BE2C (cell line): ENCODE data around the gene ALX3.

Experiments
- DNase-seq: peaks from one replicate; pipeline ENCODE4 v3.0.0-alpha.2; 2020
- H3K27me3 ChIP-seq: fragments of 250-450 bp; sonication (Bioruptor Pico); 2 replicates; pipeline ENCODE4 v1.5.1; 2020; ENCODE audit warnings: mild to moderate bottlenecking
- H3K36me3 ChIP-seq: fragments of 250-450 bp; sonication (Bioruptor Pico); 2 replicates; pipeline ENCODE4 v1.5.1; 2020; ENCODE audit warnings: mild to moderate bottlenecking
- H3K4me1 ChIP-seq: fragments of 250-450 bp; sonication (Bioruptor Pico); 2 replicates; pipeline ENCODE4 v1.5.1; 2020
- H3K4me3 ChIP-seq: 2 replicates; pipeline ENCODE4 v1.5.1; 2011; ENCODE audit warnings: low read depth, low read length
- H3K9me3 ChIP-seq: fragments of 250-450 bp; sonication (Bioruptor Pico); 2 replicates; pipeline ENCODE4 v1.5.1; 2020
- TF ChIP-seq, protein P1 (sequence below): IDR thresholded peaks from 2 replicates; pipeline ENCODE4 v1.5.1; 2012; ENCODE audit warnings: mild to moderate bottlenecking, low read depth, low read length

Gene ALX3

DNA sequence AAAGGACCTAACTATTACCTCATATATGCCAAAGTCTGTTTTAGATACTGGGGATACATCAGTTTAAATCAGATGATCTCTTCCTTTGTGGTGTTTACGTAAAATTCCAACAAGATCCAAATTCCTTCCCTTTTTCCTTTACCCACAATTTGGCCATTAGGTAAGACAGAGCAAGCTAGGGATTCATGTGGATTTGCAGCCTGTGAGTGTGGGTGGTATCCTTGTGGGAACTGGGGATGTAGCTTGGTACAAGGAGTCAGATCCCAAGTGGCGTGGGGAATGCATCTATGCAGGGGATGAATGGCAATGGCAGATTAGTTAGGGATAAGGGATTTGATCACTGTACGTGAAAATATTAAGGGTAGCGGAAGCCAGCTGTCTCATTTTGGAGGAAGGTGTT, 45.9 kb downstream of the ALX3 start:
- peaks cover 40% of the 10 kb centered on the region for H3K36me3 ChIP-seq
- TF ChIP-seq, protein P1, sequence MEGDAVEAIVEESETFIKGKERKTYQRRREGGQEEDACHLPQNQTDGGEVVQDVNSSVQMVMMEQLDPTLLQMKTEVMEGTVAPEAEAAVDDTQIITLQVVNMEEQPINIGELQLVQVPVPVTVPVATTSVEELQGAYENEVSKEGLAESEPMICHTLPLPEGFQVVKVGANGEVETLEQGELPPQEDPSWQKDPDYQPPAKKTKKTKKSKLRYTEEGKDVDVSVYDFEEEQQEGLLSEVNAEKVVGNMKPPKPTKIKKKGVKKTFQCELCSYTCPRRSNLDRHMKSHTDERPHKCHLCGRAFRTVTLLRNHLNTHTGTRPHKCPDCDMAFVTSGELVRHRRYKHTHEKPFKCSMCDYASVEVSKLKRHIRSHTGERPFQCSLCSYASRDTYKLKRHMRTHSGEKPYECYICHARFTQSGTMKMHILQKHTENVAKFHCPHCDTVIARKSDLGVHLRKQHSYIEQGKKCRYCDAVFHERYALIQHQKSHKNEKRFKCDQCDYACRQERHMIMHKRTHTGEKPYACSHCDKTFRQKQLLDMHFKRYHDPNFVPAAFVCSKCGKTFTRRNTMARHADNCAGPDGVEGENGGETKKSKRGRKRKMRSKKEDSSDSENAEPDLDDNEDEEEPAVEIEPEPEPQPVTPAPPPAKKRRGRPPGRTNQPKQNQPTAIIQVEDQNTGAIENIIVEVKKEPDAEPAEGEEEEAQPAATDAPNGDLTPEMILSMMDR = no peak
- H3K4me3 ChIP-seq = no peak overlapping the region
- no peaks in the 10 kb centered on the region for H3K4me1 ChIP-seq
- no peaks in the 10 kb centered on the region for H3K9me3 ChIP-seq
- no peaks in the 10 kb centered on the region for H3K27me3 ChIP-seq
- DNase-seq = no peak

DNA sequence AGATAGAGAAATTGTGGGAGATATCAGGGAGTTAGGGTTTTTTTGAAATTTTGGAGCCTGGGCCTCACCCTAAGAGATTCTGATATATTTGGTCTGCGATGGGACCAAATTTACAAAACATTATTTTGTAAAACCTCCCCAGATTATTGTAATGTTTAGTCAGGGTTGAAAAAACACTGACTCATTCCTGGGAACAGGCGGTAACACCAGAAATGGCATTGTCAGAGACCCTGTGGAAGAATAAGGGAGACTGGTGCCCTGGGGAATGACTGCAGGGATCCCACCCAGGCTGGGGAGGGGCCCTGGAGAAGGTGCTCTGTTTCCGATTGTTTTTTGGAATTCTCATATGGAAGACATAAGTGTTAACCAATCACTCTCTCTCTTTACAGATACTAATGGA, 49.2 kb downstream of the ALX3 start:
- peaks cover 74% of the 10 kb centered on the region for H3K36me3 ChIP-seq
- DNase-seq = no peak
- TF ChIP-seq, protein P1 = no peak
- H3K4me1 ChIP-seq = no peaks in the 10 kb centered on the region
- H3K9me3 ChIP-seq = no peaks in the 10 kb centered on the region
- H3K4me3 ChIP-seq = no peak overlapping the region
- no peaks in the 10 kb centered on the region for H3K27me3 ChIP-seq

DNA sequence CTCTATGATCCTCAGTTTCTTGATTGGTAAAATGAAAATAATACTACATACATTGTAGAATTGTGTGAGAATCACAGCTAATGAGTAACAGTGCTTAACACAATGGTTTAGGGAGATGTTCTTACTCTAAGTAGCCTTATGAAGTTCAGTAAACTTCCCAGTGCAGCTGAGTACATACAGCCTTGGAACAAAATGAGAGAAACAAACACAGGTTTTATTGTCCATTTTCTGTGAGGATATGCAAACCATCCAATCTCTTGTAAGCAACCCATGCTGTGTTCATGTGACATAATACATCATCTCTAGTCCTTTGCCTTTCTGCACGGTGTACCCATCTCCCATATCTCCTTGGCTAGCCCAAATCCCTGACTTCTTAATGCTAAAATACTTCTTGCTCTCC, 50.7 kb downstream of the ALX3 start:
- H3K36me3 ChIP-seq = peaks cover 86% of the 10 kb centered on the region
- no peak overlapping the region for H3K4me3 ChIP-seq
- no peaks in the 10 kb centered on the region for H3K4me1 ChIP-seq
- TF ChIP-seq, protein P1 = no peak
- no peak for DNase-seq
- no peaks in the 10 kb centered on the region for H3K27me3 ChIP-seq
- H3K9me3 ChIP-seq = no peaks in the 10 kb centered on the region

DNA sequence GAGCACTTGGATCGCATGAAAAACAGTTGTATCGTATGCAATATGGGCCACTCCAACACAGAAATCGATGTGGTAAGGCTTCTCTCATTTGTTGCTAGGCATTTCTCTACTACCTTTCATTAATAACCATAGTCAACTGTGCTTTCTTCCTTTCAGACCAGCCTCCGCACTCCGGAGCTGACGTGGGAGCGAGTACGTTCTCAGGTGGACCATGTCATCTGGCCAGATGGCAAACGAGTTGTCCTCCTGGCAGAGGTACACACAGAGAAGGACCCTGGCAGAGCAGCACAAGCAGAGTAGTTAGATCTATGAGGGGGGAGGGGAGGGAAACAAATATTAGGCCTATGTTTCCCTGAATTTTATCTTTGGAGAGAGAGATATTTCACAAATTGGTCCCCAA, 52.1 kb downstream of the ALX3 start:
- H3K4me1 ChIP-seq = no peaks in the 10 kb centered on the region
- peaks cover 88% of the 10 kb centered on the region for H3K36me3 ChIP-seq
- TF ChIP-seq, protein P1 = no peak
- no peaks in the 10 kb centered on the region for H3K9me3 ChIP-seq
- no peak for DNase-seq
- no peak overlapping the region for H3K4me3 ChIP-seq
- no peaks in the 10 kb centered on the region for H3K27me3 ChIP-seq

DNA sequence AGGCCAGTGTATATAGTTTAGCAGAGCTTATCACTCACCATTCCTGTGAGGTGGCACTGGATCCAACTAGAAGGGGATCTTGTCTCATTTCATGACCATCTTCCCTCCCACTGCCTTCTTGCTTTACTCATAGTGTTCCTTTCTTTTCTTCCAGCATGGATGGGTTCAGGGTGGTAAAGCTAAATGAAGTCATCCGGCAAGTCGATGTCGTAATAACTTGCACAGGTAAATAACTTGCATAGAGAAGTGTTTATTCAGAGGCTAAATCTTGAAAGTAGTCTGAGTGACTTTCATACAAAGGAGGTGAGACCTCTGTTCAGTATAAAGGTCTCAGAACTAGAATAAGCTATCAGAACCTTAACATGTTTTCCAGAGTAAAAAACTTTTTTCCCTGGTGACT, 52.7 kb downstream of the ALX3 start:
- H3K9me3 ChIP-seq = no peaks in the 10 kb centered on the region
- TF ChIP-seq, protein P1 = no peak
- H3K4me1 ChIP-seq = no peaks in the 10 kb centered on the region
- H3K36me3 ChIP-seq = peaks cover 88% of the 10 kb centered on the region
- H3K4me3 ChIP-seq = no peak overlapping the region
- no peaks in the 10 kb centered on the region for H3K27me3 ChIP-seq
- DNase-seq = no peak

DNA sequence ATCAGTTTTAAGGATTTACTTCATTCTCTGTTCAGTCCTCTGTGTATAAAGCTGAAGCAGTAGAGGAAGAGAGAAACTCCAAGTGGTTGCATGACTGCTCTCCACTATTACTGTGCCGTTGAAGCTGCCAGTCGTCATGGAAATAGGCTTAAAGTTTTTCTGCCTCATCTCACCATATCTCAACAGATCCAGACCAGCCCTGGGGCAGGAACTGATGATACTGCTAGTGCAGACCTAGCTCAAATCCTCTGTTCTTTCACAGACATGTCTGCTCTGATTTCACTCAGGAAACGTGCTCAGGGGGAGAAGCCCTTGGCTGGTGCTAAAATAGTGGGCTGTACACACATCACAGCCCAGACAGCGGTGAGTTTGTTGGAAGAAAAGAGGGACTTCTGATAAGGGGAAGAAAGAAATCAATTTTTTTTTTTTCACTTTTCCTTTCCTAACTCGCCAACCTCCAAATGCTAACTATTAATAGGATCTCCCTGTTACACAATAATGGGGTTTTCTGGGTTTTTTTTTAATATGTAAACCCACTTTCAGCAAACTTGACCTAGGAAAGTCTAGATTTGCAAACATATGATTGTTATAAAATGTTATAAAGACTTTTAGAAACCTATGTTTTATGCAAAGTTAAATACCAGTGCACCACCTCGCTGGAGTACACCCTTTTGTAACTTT, 58.2 kb downstream of the ALX3 start:
- Histone ChIP-seq H3K4me3 (no peak overlapping the region), H3K4me1 (peaks cover 4% of the 10 kb centered on the region; the same call in 1 of the 2 replicates), H3K27me3 (no peaks in the 10 kb centered on the region), H3K9me3 (no peaks in the 10 kb centered on the region), H3K36me3 (peaks cover 75% of the 10 kb centered on the region)
- TF ChIP-seq, protein P1 = no peak
- peak; percentile 52 for DNase-seq
